OCI-LY3 (cell line): Measurements from ENCODE around the gene NXN.

Source experiments
- H2AFZ ChIP-seq: fragments of 200-600, 300-600 bp; shearing (Covaris generic); 2 replicates; pipeline ENCODE4 v1.6.0; 2014; ENCODE audit warnings: antibody characterized with exemption, low read depth, low read length
- H3K27ac ChIP-seq: fragments of 200-600, 300-600 bp; sonication (generic); 2 replicates; pipeline ENCODE4 v1.5.1; 2014; ENCODE audit warnings: mild to moderate bottlenecking, low read length, moderate library complexity, mixed read lengths
- H3K27me3 ChIP-seq: fragments of 200-600, 300-600 bp; sonication (generic); 2 replicates; pipeline ENCODE4 v1.6.1; 2014; ENCODE audit warnings: low read depth, low read length, mixed read lengths
- H3K36me3 ChIP-seq: fragments of 200-600, 300-600 bp; sonication (generic); replicated peaks from 2 replicates; pipeline ENCODE3; 2014; ENCODE audit warnings: low read depth, low read length, mixed read lengths
- H3K4me1 ChIP-seq: fragments of 300-600, 200-600 bp; sonication (generic); 2 replicates; pipeline ENCODE4 v1.6.1; 2014; ENCODE audit warnings: low read length, mixed read lengths
- H3K4me2 ChIP-seq: fragments of 200-600, 300-600 bp; sonication (generic); 2 replicates; pipeline ENCODE4 v1.6.1; 2014; ENCODE audit warnings: low read length, mixed read lengths
- H3K4me3 ChIP-seq: fragments of 300-600, 200-600 bp; sonication (generic); 2 replicates; pipeline ENCODE4 v1.5.1; 2014; ENCODE audit warnings: antibody characterized with exemption, mild to moderate bottlenecking, low read length, moderate library complexity
- H3K79me2 ChIP-seq: fragments of 300-600, 200-600 bp; shearing (Covaris generic); 2 replicates; pipeline ENCODE4 v1.6.1; 2014; ENCODE audit warnings: mild to moderate bottlenecking, low read length, mixed read lengths
- H3K9ac ChIP-seq: fragments of 300-600, 200-600 bp; shearing (Covaris generic); 2 replicates; pipeline ENCODE4 v1.6.0; 2014; ENCODE audit warnings: mild to moderate bottlenecking, low read length, moderate library complexity
- H3K9me3 ChIP-seq: fragments of 200-600, 300-600 bp; shearing (Covaris generic); 2 replicates; pipeline ENCODE4 v1.6.1; 2014; ENCODE audit warnings: low read length, mixed read lengths; ENCODE audit not compliant: insufficient read depth
- H4K20me1 ChIP-seq: fragments of 200-600, 300-600 bp; sonication (generic); 2 replicates; pipeline ENCODE4 v1.6.1; 2016; ENCODE audit warnings: low read length, mixed read lengths; ENCODE audit not compliant: insufficient read depth
- EZH2phosphoT487 ChIP-seq: fragments of 200-600 bp; shearing (Covaris generic); IDR thresholded peaks from 2 replicates; pipeline ENCODE4 v1.6.1; 2018; ENCODE audit warnings: antibody characterized with exemption, mixed run types, low read depth
- TF ChIP-seq, protein P1 (sequence below): fragments of 200-600, 300-600 bp; sonication (generic); IDR thresholded peaks from 2 replicates; pipeline ENCODE4 v1.5.1; 2014; ENCODE audit warnings: antibody characterized with exemption, low read length, low read depth

The NXN gene

DNA sequence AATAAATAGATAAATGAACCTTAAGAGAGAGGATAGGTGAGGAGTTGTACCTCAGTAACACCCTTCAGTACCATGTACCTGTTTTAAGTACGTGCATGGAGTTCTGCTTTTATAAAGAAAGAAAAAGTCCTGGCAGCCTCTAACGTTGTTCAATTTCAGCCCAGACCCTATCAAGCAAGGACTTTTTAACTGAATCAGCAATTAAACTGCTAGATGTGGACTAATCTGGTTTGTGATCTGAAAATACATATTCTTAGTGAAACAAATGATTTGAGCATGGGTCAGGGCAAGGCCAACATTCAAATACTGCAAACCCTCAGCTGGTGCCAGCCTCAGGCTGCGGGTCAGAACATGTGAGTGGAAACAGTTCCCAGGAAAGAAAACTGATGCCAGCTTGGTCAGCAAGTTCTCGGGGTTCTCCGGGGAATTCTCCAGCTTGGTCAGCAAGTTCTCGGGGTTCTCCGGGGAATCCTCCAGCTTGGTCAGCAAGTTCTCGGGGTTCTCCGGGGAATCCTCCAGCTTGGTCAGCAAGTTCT, 112.9 kb downstream of the NXN start:
- Histone ChIP-seq H3K4me2 (no peak overlapping the region), H3K27me3 (no peaks in the 10 kb centered on the region), H2AFZ (no peak overlapping the region)

DNA sequence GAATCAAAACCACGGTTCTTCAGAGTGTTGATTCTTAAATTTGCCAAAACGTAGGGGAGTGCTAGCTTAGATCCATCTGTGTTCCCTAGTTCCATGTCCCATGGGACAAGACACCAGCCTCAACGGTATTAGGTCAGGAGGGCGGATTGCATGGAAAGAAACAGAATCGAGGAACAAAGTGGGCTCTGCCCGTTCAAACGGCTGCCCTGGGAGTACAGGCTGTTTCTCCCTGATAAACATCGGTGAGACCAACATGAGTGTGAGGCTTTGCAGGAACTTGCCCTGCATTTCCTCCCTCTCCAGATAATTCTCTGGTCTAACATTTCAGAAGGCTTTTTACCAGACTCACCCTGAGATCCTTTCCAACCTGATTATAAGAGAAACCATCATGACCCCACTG, 115.3 kb downstream of the NXN start:
- no peak overlapping the region for H3K9ac ChIP-seq
- H3K4me3 ChIP-seq: no peak overlapping the region
- H3K4me2 ChIP-seq: no peak overlapping the region
- no peaks in the 10 kb centered on the region for H3K27me3 ChIP-seq
- H3K4me1 ChIP-seq: no peaks in the 10 kb centered on the region
- TF ChIP-seq EZH2phosphoT487: no peak
- TF ChIP-seq, protein P1, sequence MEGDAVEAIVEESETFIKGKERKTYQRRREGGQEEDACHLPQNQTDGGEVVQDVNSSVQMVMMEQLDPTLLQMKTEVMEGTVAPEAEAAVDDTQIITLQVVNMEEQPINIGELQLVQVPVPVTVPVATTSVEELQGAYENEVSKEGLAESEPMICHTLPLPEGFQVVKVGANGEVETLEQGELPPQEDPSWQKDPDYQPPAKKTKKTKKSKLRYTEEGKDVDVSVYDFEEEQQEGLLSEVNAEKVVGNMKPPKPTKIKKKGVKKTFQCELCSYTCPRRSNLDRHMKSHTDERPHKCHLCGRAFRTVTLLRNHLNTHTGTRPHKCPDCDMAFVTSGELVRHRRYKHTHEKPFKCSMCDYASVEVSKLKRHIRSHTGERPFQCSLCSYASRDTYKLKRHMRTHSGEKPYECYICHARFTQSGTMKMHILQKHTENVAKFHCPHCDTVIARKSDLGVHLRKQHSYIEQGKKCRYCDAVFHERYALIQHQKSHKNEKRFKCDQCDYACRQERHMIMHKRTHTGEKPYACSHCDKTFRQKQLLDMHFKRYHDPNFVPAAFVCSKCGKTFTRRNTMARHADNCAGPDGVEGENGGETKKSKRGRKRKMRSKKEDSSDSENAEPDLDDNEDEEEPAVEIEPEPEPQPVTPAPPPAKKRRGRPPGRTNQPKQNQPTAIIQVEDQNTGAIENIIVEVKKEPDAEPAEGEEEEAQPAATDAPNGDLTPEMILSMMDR: no peak
- H3K36me3 ChIP-seq: no peaks in the 10 kb centered on the region
- H3K27ac ChIP-seq: no peak overlapping the region
- no peaks in the 10 kb centered on the region for H3K79me2 ChIP-seq
- no peaks in the 10 kb centered on the region for H3K9me3 ChIP-seq
- H2AFZ ChIP-seq: no peak overlapping the region
- H4K20me1 ChIP-seq: no peaks in the 10 kb centered on the region

More for the DNA sequence above, 112.9 kb downstream of the NXN start:
- Histone ChIP-seq H3K4me1 (no peaks in the 10 kb centered on the region), H3K9me3 (no peaks in the 10 kb centered on the region), H3K9ac (no peak overlapping the region), H4K20me1 (no peaks in the 10 kb centered on the region), H3K36me3 (no peaks in the 10 kb centered on the region), H3K27ac (no peak overlapping the region), H3K4me3 (no peak overlapping the region), H3K79me2 (no peaks in the 10 kb centered on the region)
- TF ChIP-seq, protein P1: no peak
- no peak for TF ChIP-seq EZH2phosphoT487

DNA sequence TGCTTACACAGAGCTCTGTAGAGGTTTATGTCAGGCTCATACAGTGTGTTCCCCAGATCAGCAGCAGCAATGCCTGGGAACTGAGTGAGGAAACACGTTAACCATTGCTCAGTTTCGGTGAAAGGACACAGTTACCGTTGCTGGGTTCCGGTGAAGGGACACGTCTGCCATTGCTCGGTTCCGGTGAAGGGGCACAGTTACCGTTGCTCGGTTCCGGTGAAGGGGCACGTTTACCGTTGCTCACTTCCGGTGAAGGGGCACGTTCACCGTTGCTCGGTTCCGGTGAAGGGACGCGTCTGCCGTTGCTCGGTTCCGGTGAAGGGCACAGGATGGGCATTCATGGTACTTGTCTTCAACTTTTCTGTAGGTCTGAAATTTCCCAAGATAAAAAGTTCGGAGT, 115.7 kb downstream of the NXN start:
- H3K4me2 ChIP-seq: no peak overlapping the region
- H3K4me3 ChIP-seq: no peak overlapping the region

DNA sequence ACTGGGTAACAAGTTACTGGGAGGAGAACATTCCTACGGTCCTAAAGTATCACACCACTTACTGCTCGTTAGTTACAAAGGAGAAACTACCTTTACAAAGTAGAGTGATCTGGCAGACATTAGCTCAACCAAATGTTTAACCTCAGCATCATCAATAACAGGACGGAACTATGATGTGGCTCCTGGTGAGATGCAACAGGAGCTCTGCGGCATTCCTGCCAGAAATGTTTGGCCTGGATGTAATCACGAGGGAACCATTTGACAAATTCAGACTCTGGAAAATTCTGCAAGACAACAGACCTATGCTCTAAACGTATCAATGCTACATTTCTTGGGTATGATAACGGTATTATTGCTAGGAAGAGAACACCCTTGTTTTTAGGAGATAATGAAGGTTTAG, 117.0 kb downstream of the NXN start:
- no peak overlapping the region for H3K9ac ChIP-seq

More for the DNA sequence above, 115.7 kb downstream of the NXN start:
- H3K36me3 ChIP-seq: no peaks in the 10 kb centered on the region
- no peak overlapping the region for H3K9ac ChIP-seq
- no peaks in the 10 kb centered on the region for H3K9me3 ChIP-seq
- TF ChIP-seq, protein P1: no peak
- TF ChIP-seq EZH2phosphoT487: no peak
- no peaks in the 10 kb centered on the region for H3K4me1 ChIP-seq
- no peaks in the 10 kb centered on the region for H3K79me2 ChIP-seq
- H2AFZ ChIP-seq: no peak overlapping the region
- H3K27me3 ChIP-seq: no peaks in the 10 kb centered on the region
- no peaks in the 10 kb centered on the region for H4K20me1 ChIP-seq
- no peak overlapping the region for H3K27ac ChIP-seq

More for the DNA sequence above, 117.0 kb downstream of the NXN start:
- Histone ChIP-seq H3K4me3 (no peak overlapping the region), H3K4me2 (no peak overlapping the region), H3K27me3 (no peaks in the 10 kb centered on the region), H2AFZ (no peak overlapping the region), H3K4me1 (no peaks in the 10 kb centered on the region), H4K20me1 (no peaks in the 10 kb centered on the region), H3K27ac (no peak overlapping the region), H3K9me3 (no peaks in the 10 kb centered on the region), H3K79me2 (no peaks in the 10 kb centered on the region), H3K36me3 (no peaks in the 10 kb centered on the region)
- TF ChIP-seq EZH2phosphoT487: no peak
- TF ChIP-seq, protein P1: no peak
